Tibial nerve (tissue), 4 donors: ENCODE measurements around the gene GMPPA.

Experiments
- EP300 ChIP-seq, 2 donors: sonication (generic); formaldehyde crosslinking; IDR thresholded peaks; one replicate each; pipeline ENCODE4 v1.6.1; 2017; ENCODE audit warnings: antibody characterized with exemption in 2 of 2, mild to moderate bottlenecking in 1 of 2
- POLR2A ChIP-seq, 2 donors: fragments of 450-650 bp; IDR thresholded peaks; one replicate each; pipeline ENCODE4 v1.6.1; 2017; ENCODE audit warnings: antibody characterized with exemption in 2 of 2, mild to moderate bottlenecking in 2 of 2, moderate library complexity in 2 of 2
- TF ChIP-seq, protein P1 (sequence below), 5 experiments: fragments of 200-600 bp in 3 of 5; fragments of 450-650 bp in 2 of 5; sonication (generic) in 3 of 5; IDR thresholded peaks; one replicate each; pipeline ENCODE4 v1.5.1; 2016 to 2019; ENCODE audit warnings: antibody characterized with exemption in 5 of 5, mild to moderate bottlenecking in 3 of 5, moderate library complexity in 2 of 5

DNA sequence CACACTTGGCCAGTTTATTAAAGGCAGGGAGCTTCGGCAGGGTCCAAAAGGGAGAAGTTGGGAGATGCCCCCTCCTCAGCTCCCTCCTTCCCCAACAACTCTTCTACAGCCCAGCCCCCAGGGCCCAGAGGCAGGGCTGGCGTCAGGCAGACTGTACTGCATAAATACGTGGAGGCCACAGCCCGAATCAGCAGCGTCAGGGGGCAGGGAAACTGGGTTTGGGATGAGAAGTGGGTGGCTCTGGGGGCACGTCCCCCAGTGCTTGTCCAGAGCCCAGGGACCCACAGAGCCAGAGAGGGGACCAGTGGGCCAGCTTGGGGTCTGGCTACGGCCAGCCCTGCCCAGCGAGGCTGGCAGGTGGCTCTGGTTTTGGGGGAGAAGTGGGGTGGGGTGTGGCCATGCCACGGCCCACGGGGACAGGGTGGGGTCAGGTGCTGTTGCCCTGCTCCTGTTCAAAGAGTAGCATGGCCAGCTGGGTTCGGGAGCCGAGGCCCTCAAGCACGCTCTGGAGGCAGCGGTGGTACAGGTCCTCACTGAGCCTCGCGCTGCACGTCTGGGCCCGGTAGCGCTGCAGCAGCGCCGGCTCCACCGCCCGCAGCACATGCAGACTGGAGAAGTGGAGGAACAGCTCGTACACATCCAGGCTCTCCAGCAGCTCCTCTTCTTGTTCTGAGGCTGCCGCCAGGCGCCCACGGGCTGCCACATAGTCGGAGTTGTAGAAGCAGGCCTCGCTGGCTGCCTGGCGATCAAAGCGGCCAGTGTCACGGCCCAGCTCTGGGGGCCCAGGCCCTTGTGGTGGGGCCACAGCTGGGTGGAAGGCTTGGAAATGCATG is 40.5 kb downstream of the GMPPA start:
- TF ChIP-seq, protein P1, sequence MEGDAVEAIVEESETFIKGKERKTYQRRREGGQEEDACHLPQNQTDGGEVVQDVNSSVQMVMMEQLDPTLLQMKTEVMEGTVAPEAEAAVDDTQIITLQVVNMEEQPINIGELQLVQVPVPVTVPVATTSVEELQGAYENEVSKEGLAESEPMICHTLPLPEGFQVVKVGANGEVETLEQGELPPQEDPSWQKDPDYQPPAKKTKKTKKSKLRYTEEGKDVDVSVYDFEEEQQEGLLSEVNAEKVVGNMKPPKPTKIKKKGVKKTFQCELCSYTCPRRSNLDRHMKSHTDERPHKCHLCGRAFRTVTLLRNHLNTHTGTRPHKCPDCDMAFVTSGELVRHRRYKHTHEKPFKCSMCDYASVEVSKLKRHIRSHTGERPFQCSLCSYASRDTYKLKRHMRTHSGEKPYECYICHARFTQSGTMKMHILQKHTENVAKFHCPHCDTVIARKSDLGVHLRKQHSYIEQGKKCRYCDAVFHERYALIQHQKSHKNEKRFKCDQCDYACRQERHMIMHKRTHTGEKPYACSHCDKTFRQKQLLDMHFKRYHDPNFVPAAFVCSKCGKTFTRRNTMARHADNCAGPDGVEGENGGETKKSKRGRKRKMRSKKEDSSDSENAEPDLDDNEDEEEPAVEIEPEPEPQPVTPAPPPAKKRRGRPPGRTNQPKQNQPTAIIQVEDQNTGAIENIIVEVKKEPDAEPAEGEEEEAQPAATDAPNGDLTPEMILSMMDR (IDR thresholded peaks at IDR 0.05) = no peak
- TF ChIP-seq POLR2A (IDR thresholded peaks at IDR 0.05) = no peak
- no peak for TF ChIP-seq EP300 (IDR thresholded peaks at IDR 0.05)
